NCI-H1048 (cell line): Measurements from ENCODE around the gene TSPAN3.

Experiments
- DNase-seq: peaks from one replicate; lab custom pipeline; 2025; lab: John Stamatoyannopoulos, UW

Gene TSPAN3

GRCh38 chr15:77022646-77023575 is 48.0 kb downstream of the TSPAN3 start:
- DNase-seq: no peak

- DNase-seq: no peak
These were observed 49.0 kb downstream of the TSPAN3 start for GRCh38 chr15:77021803-77022381.

DNA sequence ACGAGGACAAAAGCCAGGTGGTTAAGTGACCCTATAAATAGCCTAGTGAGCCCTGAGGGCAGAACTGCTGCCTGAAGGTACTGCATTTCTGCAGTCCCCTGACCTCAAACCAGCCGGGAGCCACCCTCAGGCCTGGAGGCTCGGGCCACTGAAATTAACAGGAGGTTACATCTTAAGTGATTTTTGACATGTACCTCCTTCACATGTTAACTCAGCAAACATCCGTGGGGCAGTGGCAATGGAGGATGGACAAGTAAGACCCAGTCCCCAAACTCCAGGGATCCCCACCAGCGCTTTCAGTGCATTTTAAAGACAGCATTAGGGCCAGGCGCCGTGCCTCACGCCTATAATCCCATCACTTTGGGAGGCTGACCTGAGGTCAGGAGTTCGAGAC is 49.8 kb downstream of the TSPAN3 start:
- no peak for DNase-seq

DNA sequence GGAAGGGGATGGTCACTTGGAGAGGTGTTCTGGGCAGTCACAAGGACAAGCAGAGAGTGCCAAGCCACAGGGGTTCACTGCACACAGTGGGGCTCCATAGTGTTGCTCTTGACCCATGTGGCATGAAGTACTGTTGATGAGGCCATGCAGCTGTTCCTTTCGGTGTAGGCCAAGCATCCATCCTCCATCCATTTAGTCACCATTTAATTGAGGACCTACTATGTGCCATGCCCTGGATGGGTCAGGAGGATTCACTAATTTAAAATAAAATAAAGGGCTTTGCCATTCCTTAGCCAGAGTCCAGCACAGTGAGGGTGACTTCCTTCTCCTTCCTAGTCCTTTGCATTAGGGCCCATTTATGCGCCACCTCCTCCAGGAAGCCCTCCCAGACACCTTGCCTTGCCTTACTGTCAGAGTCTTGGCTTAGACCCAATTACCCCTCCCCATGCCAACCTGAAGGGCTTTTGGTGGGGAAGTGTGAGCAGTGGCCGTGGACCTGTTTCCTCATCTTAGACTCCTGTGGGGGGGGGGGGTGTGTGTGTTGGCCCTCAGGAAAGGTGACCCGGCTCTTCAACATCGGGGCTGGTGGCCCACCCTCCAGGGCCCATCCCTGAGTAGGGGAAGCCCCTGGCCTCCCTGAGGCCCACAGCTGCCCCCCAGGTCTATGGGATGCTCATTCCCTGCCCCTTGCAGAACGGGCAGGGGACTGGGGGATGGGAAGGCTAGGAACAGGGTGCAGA is 50.4 kb downstream of the TSPAN3 start:
- no peak for DNase-seq

DNA sequence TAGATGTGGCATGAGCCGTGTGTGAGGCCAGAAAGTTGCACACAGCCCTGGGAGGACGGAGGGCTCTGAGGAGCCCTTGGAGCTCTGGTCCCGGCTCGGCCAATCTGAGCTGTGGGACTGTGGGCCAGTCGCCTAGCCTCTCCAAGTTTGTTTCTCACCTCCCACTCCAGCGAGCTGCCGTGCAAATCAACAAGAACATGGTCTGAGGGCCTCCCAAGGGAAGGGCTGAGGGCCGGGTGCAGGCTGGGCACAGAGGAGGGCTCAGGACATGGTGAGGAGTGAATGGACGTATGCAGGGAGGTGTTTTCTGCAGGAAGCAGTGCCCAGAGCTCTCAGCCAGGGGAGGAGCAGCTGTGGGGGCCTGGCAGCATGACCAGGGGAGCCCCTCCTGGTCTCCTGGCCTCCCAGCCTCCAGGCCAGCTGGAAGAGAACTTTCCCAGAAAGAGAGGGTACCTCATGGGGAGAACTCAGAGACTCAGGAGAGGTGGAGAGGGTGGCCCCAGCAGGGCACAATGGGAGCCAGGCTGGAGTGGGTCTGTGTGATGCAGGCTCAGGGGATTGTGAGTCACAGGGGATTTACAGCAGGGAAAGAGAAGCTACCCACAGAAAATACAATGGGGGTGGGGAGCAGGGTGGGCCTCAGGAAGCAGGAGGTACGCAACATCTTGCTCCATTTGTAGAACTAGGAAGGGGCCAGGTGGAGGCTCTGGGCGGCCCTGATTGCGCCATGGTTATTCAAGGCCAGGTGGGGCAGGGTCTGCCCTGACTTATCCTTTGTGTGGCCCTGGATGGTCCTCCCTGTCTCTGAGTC is 51.2 kb downstream of the TSPAN3 start:
- no peak for DNase-seq

- DNase-seq: no peak
These were observed 52.0 kb downstream of the TSPAN3 start for GRCh38 chr15:77018796-77019505.

DNA sequence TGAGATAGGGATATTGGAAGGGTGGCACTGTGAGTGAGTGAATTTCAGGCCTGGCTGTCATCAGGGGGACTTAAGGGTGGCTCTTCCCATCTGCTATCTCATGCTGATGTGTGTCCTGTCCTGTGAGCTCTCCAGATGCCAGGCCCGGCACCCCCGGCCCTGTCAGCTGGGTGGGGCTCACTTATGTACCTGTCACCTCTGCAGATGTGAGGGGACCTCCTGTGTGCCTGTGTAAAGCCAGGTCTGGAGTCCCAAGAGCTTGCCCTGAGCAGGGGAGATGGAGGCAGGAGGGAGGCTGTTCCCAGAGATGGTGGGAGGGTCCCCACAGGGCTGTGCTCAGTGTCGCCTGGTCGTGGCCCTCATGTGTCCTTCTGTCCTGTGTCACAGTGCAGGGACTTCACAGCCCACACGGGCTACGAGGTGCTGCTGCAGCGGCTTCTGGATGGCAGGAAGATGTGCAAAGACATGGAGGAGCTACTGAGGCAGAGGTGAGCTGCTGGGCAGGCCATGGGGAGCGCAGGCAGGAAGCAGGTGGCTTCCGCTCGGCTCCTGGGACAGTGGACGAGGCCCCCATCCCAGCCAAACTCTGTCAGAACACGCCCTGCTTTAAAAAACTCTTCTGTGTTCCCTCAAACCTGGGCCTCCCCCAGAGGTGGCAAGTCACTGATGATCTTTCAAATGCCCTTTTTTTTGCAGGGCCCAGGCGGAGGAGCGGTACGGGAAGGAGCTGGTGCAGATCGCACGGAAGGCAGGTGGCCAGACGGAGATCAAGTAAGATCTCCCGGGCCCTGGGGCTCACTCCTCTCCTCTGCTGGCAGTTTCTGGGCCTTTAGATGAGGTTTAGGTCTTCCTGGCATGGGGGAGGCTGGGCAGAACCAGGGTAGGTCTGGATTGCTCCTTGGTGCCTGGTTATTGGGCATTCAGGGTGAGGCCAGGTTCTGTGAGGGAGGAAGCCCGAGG is 52.9 kb downstream of the TSPAN3 start:
- DNase-seq: no peak

DNA sequence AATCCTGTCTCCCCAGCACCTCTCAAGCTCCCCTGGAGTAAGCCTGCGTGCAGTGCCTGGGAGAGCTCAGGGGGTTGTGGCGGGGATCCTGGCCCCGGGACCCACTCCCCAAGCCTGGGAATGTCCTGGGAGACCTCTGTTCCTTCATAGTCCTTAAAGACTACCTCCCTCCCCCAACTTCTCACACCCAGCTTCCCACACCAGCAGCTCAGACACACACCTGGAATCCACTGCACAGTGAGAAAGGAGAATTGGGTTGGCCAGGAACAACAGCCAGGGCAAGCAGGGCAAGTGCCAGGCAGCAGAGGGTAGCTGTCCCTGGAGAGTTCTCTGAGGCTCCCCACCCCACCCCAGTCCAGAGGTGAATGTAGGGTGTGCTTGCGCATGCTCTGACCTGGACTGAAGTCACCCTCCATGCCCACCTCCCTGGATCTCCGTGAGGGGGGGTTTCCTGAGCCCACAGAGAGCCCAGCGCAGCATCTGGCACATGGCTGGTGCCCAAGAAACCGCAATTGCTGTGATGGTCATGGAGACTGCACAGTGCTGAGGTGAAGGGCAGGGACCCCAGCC is 53.7 kb downstream of the TSPAN3 start:
- DNase-seq: no peak

- DNase-seq: no peak
These were observed 54.6 kb downstream of the TSPAN3 start for GRCh38 chr15:77016321-77016695.

DNA sequence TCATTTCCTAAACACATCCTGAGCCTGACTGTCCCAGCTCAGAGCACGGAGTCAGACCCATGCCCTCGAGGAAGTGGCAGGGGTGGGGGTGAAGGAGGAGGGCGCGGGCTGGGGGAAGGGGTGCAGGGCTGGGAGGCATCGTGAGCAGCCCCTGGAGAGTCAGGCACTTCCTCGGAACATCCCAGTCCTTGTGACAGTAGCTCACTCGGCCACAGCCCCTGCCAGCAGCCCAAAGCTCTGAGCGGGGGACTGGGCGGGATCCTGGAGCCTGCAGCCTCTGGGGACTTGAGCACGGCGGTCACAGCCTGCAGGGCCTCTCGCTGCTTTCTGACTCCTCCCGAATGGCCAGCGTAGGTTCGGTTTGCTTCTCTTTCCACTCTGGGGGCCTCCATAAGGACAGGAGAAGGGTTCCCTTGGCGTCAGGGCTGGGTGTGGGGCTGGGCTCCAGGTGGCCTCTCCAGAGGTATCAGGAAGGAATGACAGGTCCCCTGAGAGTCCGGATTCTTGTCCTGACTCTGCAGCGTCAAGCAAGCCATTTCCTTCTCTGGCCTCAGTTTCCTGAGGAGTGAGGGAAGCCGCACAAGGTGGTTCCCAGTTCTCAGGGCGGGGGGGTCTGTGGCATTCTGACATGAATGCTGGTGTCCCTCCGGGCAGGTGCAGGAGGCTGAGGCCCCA is 55.1 kb downstream of the TSPAN3 start:
- DNase-seq: no peak

GRCh38 chr15:77014132-77015081 is 56.5 kb downstream of the TSPAN3 start:
- DNase-seq: no peak

DNA sequence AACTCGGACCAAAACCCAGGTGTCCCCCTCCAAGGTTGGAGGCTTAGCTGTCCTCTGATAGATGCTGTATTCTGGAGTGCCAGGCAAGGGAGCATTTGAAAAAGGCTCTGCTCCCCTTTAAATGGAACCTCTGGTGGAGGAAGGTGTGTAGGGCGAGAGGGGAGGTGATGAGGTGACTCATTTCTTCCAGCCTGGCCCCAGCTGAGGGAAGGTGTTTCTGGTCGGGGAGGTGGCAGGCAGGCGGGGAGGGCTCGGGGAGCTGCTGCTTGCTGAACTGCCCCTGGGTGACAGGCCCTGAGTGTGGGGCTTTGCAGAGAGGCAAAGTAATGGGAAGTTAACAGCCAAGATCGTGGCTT is 57.2 kb downstream of the TSPAN3 start:
- DNase-seq: no peak

- no peak for DNase-seq
These were observed 58.0 kb downstream of the TSPAN3 start for GRCh38 chr15:77012868-77013267.

DNA sequence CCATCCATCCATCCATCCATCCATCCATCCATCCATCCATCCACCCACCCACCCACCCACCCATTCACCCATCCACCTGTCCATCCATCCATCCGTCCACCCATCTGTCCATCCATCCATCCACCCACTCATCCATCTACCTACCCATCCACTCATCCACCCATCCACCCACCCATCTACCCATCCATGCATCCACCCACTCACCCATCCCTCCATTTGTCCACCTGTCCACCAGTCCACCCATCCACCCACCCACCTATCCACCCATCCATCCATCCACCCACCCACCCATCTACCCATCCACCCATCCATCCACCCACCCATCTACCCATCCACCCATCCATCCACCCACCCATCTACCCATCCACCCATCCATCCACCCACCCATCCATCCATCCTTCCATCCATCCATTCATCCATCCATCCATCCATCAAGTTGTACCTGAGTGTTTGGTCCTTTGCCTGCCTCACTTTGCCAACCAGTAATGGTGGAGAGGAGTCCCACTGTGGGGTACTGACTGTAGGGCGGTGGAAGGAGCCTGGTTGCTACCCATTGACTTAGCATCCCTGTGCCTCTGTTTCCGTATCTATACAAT is 58.7 kb downstream of the TSPAN3 start:
- DNase-seq: no peak

- DNase-seq: no peak
These were observed 60.1 kb downstream of the TSPAN3 start for GRCh38 chr15:77010857-77011256.

DNA sequence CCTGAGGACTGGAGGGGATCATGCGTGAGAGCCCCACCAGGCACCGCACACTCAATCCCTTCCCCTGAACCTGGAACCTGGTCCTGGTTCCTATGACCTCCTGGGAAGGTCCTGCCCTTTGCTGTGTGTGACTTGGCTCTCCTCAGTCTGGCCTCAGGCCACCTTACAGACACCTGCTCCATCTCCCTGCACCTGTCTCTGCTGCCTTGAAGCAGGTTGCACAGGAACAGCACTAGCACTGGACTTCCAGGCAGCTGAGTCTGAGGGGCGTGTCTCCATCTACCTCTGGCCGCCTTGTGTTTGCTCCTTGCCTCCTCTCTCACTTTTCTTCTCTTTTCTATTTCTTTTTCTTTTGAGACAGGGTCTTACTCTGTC is 60.6 kb downstream of the TSPAN3 start:
- no peak for DNase-seq

GRCh38 chr15:77009646-77010311 is 61.1 kb downstream of the TSPAN3 start:
- no peak for DNase-seq
